ENCODE results near the gene DZIP1. TPM values are rescaled to one million over a fixed set of nuclear protein-coding genes. Genes with fewer than 3 reads are reported as not detected.

The DZIP1 gene
- total RNA-seq, 3 donors from 2014 or later (not counting 1 experiment from before 2014, with no cell fraction given) = not detected

- H3K36me3 Mint-ChIP-seq = no peaks in the 10 kb centered on the region
- ATAC-seq = no peak
Measured at GRCh38 chr13:95642028-95642621, 2.4 kb downstream of the DZIP1 start.

DNA sequence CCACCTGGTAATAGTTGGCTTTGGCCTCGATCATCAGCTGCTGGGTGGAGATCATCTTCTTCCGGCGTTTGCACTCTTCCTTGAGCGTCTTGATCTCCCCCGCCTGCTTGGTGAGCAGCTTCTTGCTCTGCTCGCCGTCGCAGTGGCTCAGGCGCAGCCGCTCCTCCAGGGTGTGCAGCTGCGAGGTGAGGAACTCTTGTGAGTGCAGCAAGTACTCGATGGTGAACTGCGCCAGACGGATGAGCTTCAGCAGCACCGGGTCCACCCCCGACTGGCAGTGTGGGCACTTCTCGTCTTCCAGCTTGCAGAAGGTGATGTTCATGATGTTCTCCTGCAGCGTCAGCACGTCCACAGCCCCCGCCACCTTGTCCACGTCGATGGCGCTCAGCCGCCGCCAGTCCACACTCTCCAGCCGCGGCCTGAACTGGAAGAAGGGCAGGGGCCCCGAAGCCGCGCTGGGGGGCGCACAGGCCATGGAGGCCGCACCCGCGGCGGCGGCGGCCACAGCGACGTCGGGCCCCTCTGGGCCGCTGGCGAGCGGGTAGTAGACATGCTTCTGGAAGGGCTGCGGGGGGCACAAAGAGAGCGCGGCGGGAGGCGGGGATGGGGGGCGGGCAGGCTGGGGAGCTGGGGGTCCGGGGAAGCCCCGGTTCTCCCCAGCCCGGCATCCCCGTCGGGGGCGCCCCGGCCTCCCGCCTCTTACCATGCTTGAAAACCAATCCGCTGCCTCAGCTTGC lies 3.0 kb downstream of the DZIP1 start:
- no peak for DNase-seq
- H3K9me3 ChIP-seq (ENCODE audit: control insufficient read depth, insufficient read depth, low read length) = no peaks in the 10 kb centered on the region
- H3K4me3 ChIP-seq (ENCODE audit: low read length) = no peak overlapping the region
- Mint-ChIP-seq H3K4me3 (no peak overlapping the region), H3K36me3 (no peaks in the 10 kb centered on the region), H3K9me3 (no peaks in the 10 kb centered on the region), H3K27ac (no peak overlapping the region), H3K4me1 (peaks cover 4 to 5% of the 10 kb centered on the region in 2 donors), H3K27me3 (ENCODE audit: low read depth in 2 of 2) (peaks cover 23 to 40% of the 10 kb centered on the region in 2 donors)
- no peak overlapping the region for H3K27ac ChIP-seq (ENCODE audit: low read length)
- TF ChIP-seq CTCF (IDR thresholded peaks at IDR 0.05) = no peak
- no peaks in the 10 kb centered on the region for H3K36me3 ChIP-seq (ENCODE audit: control insufficient read depth, insufficient read depth, low read length)
- H3K27me3 ChIP-seq (ENCODE audit: control insufficient read depth, insufficient read depth, low read length) = peaks cover 30% of the 10 kb centered on the region
- no peak for ATAC-seq
- 49% methylated on average over 58 of the region's 58 CpGs for WGBS (ENCODE audit: insufficient coverage)
- intact Hi-C loops (cut with micrococcal nuclease) = no loop called here
- H3K4me1 ChIP-seq (ENCODE audit: control insufficient read depth, insufficient read depth, low read length) = peaks cover 13% of the 10 kb centered on the region

More at GRCh38 chr13:95642028-95642621, 2.4 kb downstream of the DZIP1 start:
- peaks cover 30% of the 10 kb centered on the region for H3K27me3 ChIP-seq (ENCODE audit: control insufficient read depth, insufficient read depth, low read length)
- peaks cover 13% of the 10 kb centered on the region for H3K4me1 ChIP-seq (ENCODE audit: control insufficient read depth, insufficient read depth, low read length)
- no peaks in the 10 kb centered on the region for H3K9me3 Mint-ChIP-seq
- peaks cover 4 to 5% of the 10 kb centered on the region in 2 donors for H3K4me1 Mint-ChIP-seq
- no peak overlapping the region for H3K4me3 Mint-ChIP-seq
- TF ChIP-seq CTCF (IDR thresholded peaks at IDR 0.05) = no peak
- no peak overlapping the region for H3K27ac Mint-ChIP-seq
- no peak for DNase-seq
- H3K4me3 ChIP-seq (ENCODE audit: low read length) = no peak overlapping the region
- H3K36me3 ChIP-seq (ENCODE audit: control insufficient read depth, insufficient read depth, low read length) = no peaks in the 10 kb centered on the region
- WGBS (ENCODE audit: insufficient coverage) = 14% methylated on average over 33 of the region's 35 CpGs
- intact Hi-C loops (cut with micrococcal nuclease) = no loop called here
- peaks cover 23 to 40% of the 10 kb centered on the region in 2 donors for H3K27me3 Mint-ChIP-seq (ENCODE audit: low read depth in 2 of 2)
- no peak overlapping the region for H3K27ac ChIP-seq (ENCODE audit: low read length)
- no peaks in the 10 kb centered on the region for H3K9me3 ChIP-seq (ENCODE audit: control insufficient read depth, insufficient read depth, low read length)

DNA sequence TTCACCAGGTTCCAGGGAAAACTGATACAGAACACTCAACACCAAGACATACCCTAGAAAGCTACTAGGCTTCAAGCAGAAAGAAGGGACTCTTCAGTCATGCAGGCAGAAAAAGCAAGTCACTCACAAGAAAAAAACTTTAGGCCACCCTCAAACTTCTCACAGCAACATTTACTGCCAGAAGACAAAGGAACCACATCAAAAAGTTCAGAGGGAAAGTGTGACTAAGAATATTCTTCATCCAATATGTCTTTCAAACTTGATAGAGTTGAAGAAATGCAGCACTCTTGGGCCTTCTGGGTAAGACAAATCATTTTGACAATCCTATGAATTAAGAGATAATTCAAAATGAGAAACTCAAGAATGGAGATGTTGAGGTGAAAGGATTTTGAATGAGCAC lies 7.7 kb downstream of the DZIP1 start:
- no peak for ATAC-seq
- peaks cover 17 to 39% of the 10 kb centered on the region in 2 donors for H3K27me3 Mint-ChIP-seq (ENCODE audit: low read depth in 2 of 2)

More for the DNA sequence above, 7.7 kb downstream of the DZIP1 start:
- H3K4me1 ChIP-seq (ENCODE audit: control insufficient read depth, insufficient read depth, low read length) = no peaks in the 10 kb centered on the region
- H3K27me3 ChIP-seq (ENCODE audit: control insufficient read depth, insufficient read depth, low read length) = peaks cover 10% of the 10 kb centered on the region
- intact Hi-C loops (cut with micrococcal nuclease) = no loop called here
- no peak for DNase-seq
- no peak overlapping the region for H3K27ac Mint-ChIP-seq
- H3K9me3 ChIP-seq (ENCODE audit: control insufficient read depth, insufficient read depth, low read length) = no peaks in the 10 kb centered on the region
- H3K36me3 Mint-ChIP-seq = no peaks in the 10 kb centered on the region
- no peak overlapping the region for H3K4me3 Mint-ChIP-seq
- no peaks in the 10 kb centered on the region for H3K4me1 Mint-ChIP-seq
- no peaks in the 10 kb centered on the region for H3K9me3 Mint-ChIP-seq
- H3K4me3 ChIP-seq (ENCODE audit: low read length) = no peak overlapping the region
- TF ChIP-seq CTCF (IDR thresholded peaks at IDR 0.05) = no peak
- no peak overlapping the region for H3K27ac ChIP-seq (ENCODE audit: low read length)
- H3K36me3 ChIP-seq (ENCODE audit: control insufficient read depth, insufficient read depth, low read length) = no peaks in the 10 kb centered on the region

Data from natural killer cell (primary cell).